HepG2 (cell line): ENCODE results near the gene COPE. TPM values are rescaled to one million over a fixed set of nuclear protein-coding genes. Genes with fewer than 3 reads are reported as not detected.
A peak's percentile ranks its signal among the peaks of the same experiment; 100 is the strongest.

Source experiments
- CC2D1A ChIP-seq: sonication (generic); formaldehyde crosslinking; IDR thresholded peaks from 2 replicates; pipeline ENCODE4 v1.8.1; 2023; ENCODE audit warnings: mild to moderate bottlenecking, missing genetic modification reagents
- KMT2B ChIP-seq: IDR thresholded peaks from 2 replicates; pipeline ENCODE4 v1.6.1; 2016; ENCODE audit warnings: missing genetic modification reagents, missing compliant biosample characterization
- MBD4 ChIP-seq: IDR thresholded peaks from 2 replicates; pipeline ENCODE4 v1.6.1; 2012; ENCODE audit warnings: low read length, inconsistent platforms, borderline replicate concordance
- MED8 ChIP-seq: sonication (generic); formaldehyde crosslinking; IDR thresholded peaks from 2 replicates; pipeline ENCODE4 v1.8.1; 2023; ENCODE audit warnings: mild to moderate bottlenecking, missing genetic modification reagents; ENCODE audit not compliant: insufficient replicate concordance
- MXD3 ChIP-seq: IDR thresholded peaks from 2 replicates; pipeline ENCODE4 v1.6.1; 2016; ENCODE audit warnings: mild to moderate bottlenecking, missing biosample characterization, missing genetic modification reagents
- PAXIP1 ChIP-seq: sonication (generic); formaldehyde crosslinking; conservative IDR thresholded peaks from 2 replicates; pipeline ENCODE4 v1.4.0; 2020; ENCODE audit warnings: mild to moderate bottlenecking, missing genetic modification reagents, moderate library complexity
- RFXAP ChIP-seq: sonication (generic); formaldehyde crosslinking; IDR thresholded peaks from 2 replicates; pipeline ENCODE4 v1.4.0; 2020; ENCODE audit warnings: missing genetic modification reagents, borderline replicate concordance
- SKIL ChIP-seq: sonication (generic); formaldehyde crosslinking; IDR thresholded peaks from 2 replicates; pipeline ENCODE4 v1.8.0; 2022; ENCODE audit warnings: missing genetic modification reagents, mild to moderate bottlenecking, moderate library complexity, borderline replicate concordance
- SP4 ChIP-seq: sonication (generic); formaldehyde crosslinking; IDR thresholded peaks from 2 replicates; pipeline ENCODE4 v1.8.1; 2023; ENCODE audit warnings: mild to moderate bottlenecking, missing genetic modification reagents
- TEAD3 ChIP-seq: optimal IDR thresholded peaks from 2 replicates; pipeline ENCODE3; 2016; ENCODE audit warnings: borderline replicate concordance
- TOE1 ChIP-seq: sonication (generic); formaldehyde crosslinking; IDR thresholded peaks from 2 replicates; pipeline ENCODE4 v1.4.0; 2020; ENCODE audit warnings: mild to moderate bottlenecking, missing genetic modification reagents
- USF2 ChIP-seq, 2 experiments: sonication (generic) in 1 of 2; formaldehyde crosslinking in 1 of 2; IDR thresholded peaks; 2 replicates each; pipeline versions ENCODE4 v1.5.1 to v1.6.1; 2011 to 2020; ENCODE audit warnings: borderline replicate concordance in 1 of 2, low read depth in 1 of 2, low read length in 1 of 2, mild to moderate bottlenecking in 1 of 2, missing genetic modification reagents in 1 of 2, moderate library complexity in 1 of 2
- ZMYM3 ChIP-seq: sonication (generic); formaldehyde crosslinking; IDR thresholded peaks from 2 replicates; pipeline ENCODE4 v1.5.1; 2020; ENCODE audit warnings: mild to moderate bottlenecking, missing genetic modification reagents
- ZMYM4 ChIP-seq: sonication (generic); formaldehyde crosslinking; IDR thresholded peaks from 2 replicates; pipeline ENCODE4 v1.8.1; 2023; ENCODE audit warnings: mild to moderate bottlenecking, missing genetic modification reagents
- ZNF205 ChIP-seq: IDR thresholded peaks from 2 replicates; pipeline ENCODE4 v1.6.1; 2018; ENCODE audit warnings: missing biosample characterization, missing genetic modification reagents
- ZNF234 ChIP-seq: sonication (generic); formaldehyde crosslinking; conservative IDR thresholded peaks from 2 replicates; pipeline ENCODE4 v1.5.1; 2020; ENCODE audit warnings: mild to moderate bottlenecking, missing genetic modification reagents
- ZNF772 ChIP-seq: sonication (generic); formaldehyde crosslinking; IDR thresholded peaks from 2 replicates; pipeline ENCODE4 v1.5.0; 2020; ENCODE audit warnings: mild to moderate bottlenecking, missing genetic modification reagents
- ZNF879 ChIP-seq: sonication (generic); formaldehyde crosslinking; IDR thresholded peaks from 2 replicates; pipeline ENCODE4 v1.8.1; 2023; ENCODE audit warnings: missing genetic modification reagents
- polyA plus RNA-seq, 8 experiments: library from polyadenylated mRNA; depleted of rRNA in 3 of 8; stranded (reverse) in 7 of 8; unstranded in 1 of 8; fragments of >200 nt; fragmentation: Illumina TruSeq in 4 of 8; extraction: Trizol in 4 of 8; gene quantifications; 2 replicates each; pipeline versions ENCODE4 v1.2.1 to v1.2.3, GENCODE V29; 2011 to 2016; ENCODE audit warnings: low read depth in 4 of 8, missing spikeins in 1 of 8, mixed read lengths in 1 of 8; ENCODE audit not compliant: insufficient read depth in 1 of 8
- total RNA-seq, 5 experiments: library from RNA; depleted of rRNA; stranded (reverse); fragments of >200 nt; fragmentation: Illumina TruSeq; extraction: Trizol; gene quantifications; 2 replicates each; pipeline ENCODE4 v1.2.3, GENCODE V29; 2016; ENCODE audit warnings: low read depth in 1 of 5
- TF ChIP-seq, protein P1 (sequence below): sonication (generic); formaldehyde crosslinking; conservative IDR thresholded peaks from 2 replicates; pipeline ENCODE4 v1.8.0; 2022; ENCODE audit warnings: mild to moderate bottlenecking, moderate library complexity, missing genetic modification reagents

COPE gene
- total and polyA plus RNA-seq, 2 of the 13 experiments (the other 11 are each of a cell fraction or from before 2014, with no cell fraction given): 189 to 205 TPM

- TF ChIP-seq USF2 (IDR thresholded peaks at IDR 0.05; ENCODE audit: low read depth, low read length) (no peak), USF2 (CRISPR knock-in tag; IDR thresholded peaks at IDR 0.05; ENCODE audit: borderline replicate concordance) (no peak), TEAD3 (CRISPR knock-in tag) (no peak), ZNF772 (CRISPR knock-in tag) (no peak), SKIL (CRISPR knock-in tag) (no peak), TOE1 (CRISPR knock-in tag) (no peak), PAXIP1 (CRISPR knock-in tag) (peak; percentile 31), ZMYM3 (no peak), ZNF879 (CRISPR knock-in tag) (no peak), ZNF205 (CRISPR knock-in tag) (0 out of 2 replicates have a peak, but pooled peaks have one; percentile 28), ZMYM4 (CRISPR knock-in tag) (no peak), SP4 (CRISPR knock-in tag) (no peak), MBD4 (no peak), MXD3 (0 out of 2 replicates have a peak, but pooled peaks have one; percentile 0), KMT2B (no peak), MED8 (no peak), ZNF234 (CRISPR knock-in tag) (no peak), RFXAP (no peak), CC2D1A (no peak)
- TF ChIP-seq, protein P1, sequence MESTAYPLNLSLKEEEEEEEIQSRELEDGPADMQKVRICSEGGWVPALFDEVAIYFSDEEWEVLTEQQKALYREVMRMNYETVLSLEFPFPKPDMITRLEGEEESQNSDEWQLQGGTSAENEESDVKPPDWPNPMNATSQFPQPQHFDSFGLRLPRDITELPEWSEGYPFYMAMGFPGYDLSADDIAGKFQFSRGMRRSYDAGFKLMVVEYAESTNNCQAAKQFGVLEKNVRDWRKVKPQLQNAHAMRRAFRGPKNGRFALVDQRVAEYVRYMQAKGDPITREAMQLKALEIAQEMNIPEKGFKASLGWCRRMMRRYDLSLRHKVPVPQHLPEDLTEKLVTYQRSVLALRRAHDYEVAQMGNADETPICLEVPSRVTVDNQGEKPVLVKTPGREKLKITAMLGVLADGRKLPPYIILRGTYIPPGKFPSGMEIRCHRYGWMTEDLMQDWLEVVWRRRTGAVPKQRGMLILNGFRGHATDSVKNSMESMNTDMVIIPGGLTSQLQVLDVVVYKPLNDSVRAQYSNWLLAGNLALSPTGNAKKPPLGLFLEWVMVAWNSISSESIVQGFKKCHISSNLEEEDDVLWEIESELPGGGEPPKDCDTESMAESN (CRISPR knock-in tag): 0 out of 2 replicates have a peak, but pooled peaks have one; percentile 29
Observed at GRCh38 chr19:18939922-18940768, 21.0 kb upstream of the COPE start (continued).
